Neural cell (in vitro differentiated cells): Measurements from ENCODE around the gene TSPAN18.

Source experiments
- EP300 ChIP-seq: fragments of 450-650 bp; conservative IDR thresholded peaks from 2 replicates; pipeline ENCODE4 v1.6.1; 2014; ENCODE audit warnings: antibody characterized with exemption, mild to moderate bottlenecking, moderate library complexity; ENCODE audit not compliant: poor library complexity, severe bottlenecking
- EZH2 ChIP-seq: fragments of 200-600, 300-800 bp; shearing (Covaris generic), sonication (generic); IDR thresholded peaks from 2 replicates; pipeline ENCODE4 v1.6.1; 2014; ENCODE audit warnings: antibody characterized with exemption, low read length, borderline replicate concordance, mild to moderate bottlenecking; ENCODE audit not compliant: insufficient read depth, poor library complexity, severe bottlenecking
- TAF1 ChIP-seq: IDR thresholded peaks from 2 replicates; pipeline ENCODE4 v1.6.1; 2012; ENCODE audit warnings: low read depth
- TF ChIP-seq, protein P1 (sequence below): fragments of 450-650 bp; IDR thresholded peaks from 2 replicates; pipeline ENCODE4 v1.5.1; 2014; ENCODE audit warnings: antibody characterized with exemption, mild to moderate bottlenecking, moderate library complexity; ENCODE audit not compliant: poor library complexity, severe bottlenecking

DNA sequence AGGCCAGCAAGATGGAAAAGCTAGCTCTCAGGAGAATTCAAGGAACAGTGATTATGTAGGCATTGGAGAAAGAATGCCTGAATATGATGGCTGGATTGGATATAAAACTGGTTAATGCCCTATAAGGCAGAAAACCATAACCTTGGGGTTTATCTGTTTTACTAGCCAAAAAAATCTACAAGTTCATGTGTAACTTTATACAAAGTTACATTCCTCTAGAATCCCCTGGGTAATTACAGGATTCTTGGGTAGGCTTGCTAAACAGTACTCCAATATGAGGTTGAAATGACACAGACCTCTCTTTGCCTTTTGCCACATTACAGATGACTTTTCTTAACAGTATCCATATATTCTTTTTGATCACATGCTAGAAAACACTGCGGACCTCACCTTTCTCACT is 26.0 kb downstream of the TSPAN18 start:
- TF ChIP-seq EP300 (no peak), TAF1 (no peak), EZH2 (no peak)
- TF ChIP-seq, protein P1, sequence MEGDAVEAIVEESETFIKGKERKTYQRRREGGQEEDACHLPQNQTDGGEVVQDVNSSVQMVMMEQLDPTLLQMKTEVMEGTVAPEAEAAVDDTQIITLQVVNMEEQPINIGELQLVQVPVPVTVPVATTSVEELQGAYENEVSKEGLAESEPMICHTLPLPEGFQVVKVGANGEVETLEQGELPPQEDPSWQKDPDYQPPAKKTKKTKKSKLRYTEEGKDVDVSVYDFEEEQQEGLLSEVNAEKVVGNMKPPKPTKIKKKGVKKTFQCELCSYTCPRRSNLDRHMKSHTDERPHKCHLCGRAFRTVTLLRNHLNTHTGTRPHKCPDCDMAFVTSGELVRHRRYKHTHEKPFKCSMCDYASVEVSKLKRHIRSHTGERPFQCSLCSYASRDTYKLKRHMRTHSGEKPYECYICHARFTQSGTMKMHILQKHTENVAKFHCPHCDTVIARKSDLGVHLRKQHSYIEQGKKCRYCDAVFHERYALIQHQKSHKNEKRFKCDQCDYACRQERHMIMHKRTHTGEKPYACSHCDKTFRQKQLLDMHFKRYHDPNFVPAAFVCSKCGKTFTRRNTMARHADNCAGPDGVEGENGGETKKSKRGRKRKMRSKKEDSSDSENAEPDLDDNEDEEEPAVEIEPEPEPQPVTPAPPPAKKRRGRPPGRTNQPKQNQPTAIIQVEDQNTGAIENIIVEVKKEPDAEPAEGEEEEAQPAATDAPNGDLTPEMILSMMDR = no peak
